Esophagus muscularis mucosa (tissue), 4 donors: ENCODE data around the gene SET.

Experiments
- CTCF ChIP-seq, 3 experiments: fragments of 200-600 bp in 2 of 3; fragments of 450-650 bp in 1 of 3; sonication (generic) in 2 of 3; IDR thresholded peaks; one replicate each; pipeline ENCODE4 v1.5.1; 2017 to 2019; ENCODE audit warnings: antibody characterized with exemption in 3 of 3, mild to moderate bottlenecking in 2 of 3, moderate library complexity in 1 of 3
- EP300 ChIP-seq: sonication (generic); formaldehyde crosslinking; IDR thresholded peaks from one replicate; pipeline ENCODE4 v1.6.1; 2017; ENCODE audit warnings: antibody characterized with exemption
- POLR2A ChIP-seq: fragments of 450-650 bp; IDR thresholded peaks from one replicate; pipeline ENCODE4 v1.6.1; 2017; ENCODE audit warnings: antibody characterized with exemption, moderate library complexity, mild to moderate bottlenecking, low read depth
- POLR2AphosphoS5 ChIP-seq, 2 donors: sonication (generic); formaldehyde crosslinking; IDR thresholded peaks; one replicate each; pipeline ENCODE4 v1.6.1; 2017; ENCODE audit warnings: antibody characterized with exemption in 2 of 2

GRCh38 chr9:128727640-128728248, 38.7 kb downstream of the SET start:
- no peak for TF ChIP-seq CTCF (IDR thresholded peaks at IDR 0.05)
- no peak for TF ChIP-seq EP300
- TF ChIP-seq POLR2AphosphoS5 (IDR thresholded peaks at IDR 0.05) = no peak
- no peak for TF ChIP-seq POLR2A
